HG03457 (cell line): ENCODE measurements around the gene TRIM54.

Experiments used
- ATAC-seq: cut with Tn5 transposase; IDR thresholded peaks from one replicate; pipeline ENCODE4 v1.9.1; 2021; ENCODE audit warnings: moderate number of reproducible peaks; ENCODE audit not compliant: unreplicated experiment

Gene TRIM54

DNA sequence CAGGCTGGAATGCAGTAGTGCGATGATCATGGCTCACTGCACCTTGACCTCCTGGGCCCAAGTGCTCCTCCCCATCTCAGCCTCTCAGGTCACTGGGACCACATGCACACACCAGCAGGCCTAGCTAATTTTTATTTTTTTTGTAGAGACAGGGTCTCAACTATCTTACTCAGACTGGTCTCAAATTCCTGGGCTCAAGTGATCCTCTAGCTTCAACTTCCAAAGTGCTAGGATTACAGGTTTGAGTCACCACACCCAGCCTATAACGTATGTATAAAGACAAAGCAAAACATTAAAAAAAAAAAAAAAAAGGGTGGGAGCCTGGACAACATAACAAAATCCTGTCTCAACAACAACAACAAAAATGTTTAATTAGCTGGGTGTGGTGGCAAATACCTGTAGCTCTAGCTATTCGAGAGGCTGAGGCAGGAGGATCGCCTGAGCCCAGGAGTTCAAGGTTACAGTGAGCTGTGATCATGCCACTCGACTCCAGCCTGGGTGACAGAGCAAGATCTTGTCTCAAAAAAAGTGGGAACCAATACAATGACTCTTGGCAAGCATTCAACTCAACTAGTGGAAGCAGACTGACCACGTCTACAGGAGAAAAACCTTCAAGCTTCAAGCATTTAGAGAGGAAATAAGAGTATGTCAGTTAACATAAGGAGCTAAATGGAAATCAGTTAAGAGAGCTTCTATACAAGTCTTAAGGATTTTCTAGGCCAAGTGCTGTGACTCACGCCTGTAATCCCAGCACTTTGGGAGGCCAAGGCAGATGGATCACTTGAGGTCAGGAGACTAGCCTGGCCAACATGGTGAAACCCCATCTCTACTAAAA lies 71.8 kb downstream of the TRIM54 start:
- no peak for ATAC-seq

- ATAC-seq: no peak
Measured at GRCh38 chr2:27354597-27354927, 72.3 kb downstream of the TRIM54 start.

GRCh38 chr2:27356056-27356381 lies 73.8 kb downstream of the TRIM54 start:
- peak; percentile 31 for ATAC-seq

GRCh38 chr2:27356382-27357181 lies 74.4 kb downstream of the TRIM54 start, which contains the start of gene GTF3C2:
Gene GTF3C2 (minus strand): TSS chr2:27356764. CDS start chr2:27343554, 13,210 bp downstream.
- peak; percentile 68 for ATAC-seq
